ENCODE data around the gene TBPL2.
A peak's percentile ranks its signal among the peaks of the same experiment; 100 is the strongest.
"Not testable (repeated sequence)": the region's sequence is repeated elsewhere in the genome, so short reads cannot be mapped to it uniquely, and the experiment has no call there.

TBPL2 gene

DNA sequence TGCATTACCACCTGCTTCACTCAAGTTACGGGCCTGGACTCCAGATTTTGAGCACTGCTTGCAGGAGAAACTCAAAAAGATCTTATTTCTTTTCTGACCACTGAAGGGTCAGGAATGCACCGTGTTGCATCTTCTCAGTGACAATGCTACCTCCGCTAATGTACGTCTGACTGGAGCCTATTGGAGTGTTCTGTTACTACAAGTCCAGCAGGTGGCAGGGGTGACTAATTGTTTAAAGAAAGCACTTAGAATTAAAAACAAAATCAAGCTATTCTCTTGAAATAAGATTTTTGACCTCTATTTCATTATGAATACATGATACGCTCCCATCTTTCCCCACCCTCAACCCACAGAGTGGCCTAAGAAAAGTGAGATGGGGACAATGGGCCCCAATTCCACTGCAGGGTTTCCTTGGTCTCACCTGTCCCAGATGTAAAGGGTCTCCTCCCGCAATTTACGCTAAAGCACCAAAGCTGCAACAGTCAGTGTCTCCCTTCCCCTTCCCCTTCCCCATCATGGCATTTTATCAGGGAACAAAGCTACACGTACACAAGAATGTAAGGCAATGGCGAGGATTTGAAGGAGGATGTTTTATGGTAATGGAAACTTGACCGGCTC lies 2.2 kb downstream of the TBPL2 start:
- DNase-seq, result no peak

DNA sequence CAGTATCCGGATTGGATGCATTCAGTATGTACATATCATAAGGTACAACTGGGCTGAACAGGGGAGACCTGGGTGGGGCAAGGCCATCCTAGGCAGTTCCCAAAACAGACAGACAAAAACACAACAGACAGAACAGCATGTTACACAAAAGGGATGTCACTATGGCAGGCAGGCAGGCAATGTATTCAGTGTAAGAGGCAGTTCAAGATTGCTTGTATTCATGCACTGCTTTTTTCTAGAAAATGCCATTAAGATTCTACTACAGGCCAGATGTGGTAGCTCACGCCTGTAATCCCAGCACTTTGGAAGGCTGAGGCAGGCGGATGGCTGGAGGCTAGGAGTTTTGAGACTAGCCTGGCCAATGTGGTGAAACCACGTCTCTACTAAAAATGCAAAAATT lies 3.5 kb downstream of the TBPL2 start:
- DNase-seq, result no peak

DNA sequence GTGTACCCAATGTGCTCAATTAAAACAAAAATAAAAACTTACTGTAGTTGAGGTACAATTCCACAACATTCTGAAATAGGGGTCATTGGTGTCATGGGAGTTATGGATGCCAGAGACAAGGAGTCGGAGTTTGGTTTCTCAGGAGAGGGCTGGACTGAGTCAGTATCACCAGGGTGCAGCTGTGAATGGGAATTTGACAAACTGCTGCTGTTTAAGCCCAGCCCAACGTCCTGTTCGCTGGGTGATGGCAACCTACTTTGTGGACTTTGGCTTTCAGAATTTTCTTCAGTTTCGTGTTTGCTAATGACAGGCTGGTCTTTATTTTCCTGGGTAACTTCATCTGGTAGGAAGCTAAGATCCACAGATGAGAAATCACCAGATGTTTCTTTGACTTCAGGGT lies 3.9 kb downstream of the TBPL2 start:
- DNase-seq, result no peak

DNA sequence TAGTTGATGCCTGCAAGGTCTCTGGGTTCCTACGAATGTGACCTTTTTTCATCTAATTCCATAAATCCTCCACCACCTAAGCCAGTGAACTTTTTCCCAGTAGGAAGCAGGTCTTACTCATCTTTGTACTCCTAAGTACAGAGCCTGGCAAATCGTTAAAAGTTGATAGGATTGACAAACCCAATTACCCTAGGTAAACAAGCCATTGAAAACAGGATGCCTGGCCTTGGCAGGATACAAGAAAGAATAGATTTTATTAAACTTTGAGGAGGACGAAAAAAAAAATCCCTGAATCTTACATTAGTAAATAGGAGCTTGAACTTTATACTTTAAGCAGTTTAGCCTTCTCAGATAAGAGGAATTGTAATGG lies 5.6 kb downstream of the TBPL2 start:
- DNase-seq, result no peak

- no peak for DNase-seq
Measured at GRCh38 chr14:55433880-55434804, 6.3 kb downstream of the TBPL2 start.

DNA sequence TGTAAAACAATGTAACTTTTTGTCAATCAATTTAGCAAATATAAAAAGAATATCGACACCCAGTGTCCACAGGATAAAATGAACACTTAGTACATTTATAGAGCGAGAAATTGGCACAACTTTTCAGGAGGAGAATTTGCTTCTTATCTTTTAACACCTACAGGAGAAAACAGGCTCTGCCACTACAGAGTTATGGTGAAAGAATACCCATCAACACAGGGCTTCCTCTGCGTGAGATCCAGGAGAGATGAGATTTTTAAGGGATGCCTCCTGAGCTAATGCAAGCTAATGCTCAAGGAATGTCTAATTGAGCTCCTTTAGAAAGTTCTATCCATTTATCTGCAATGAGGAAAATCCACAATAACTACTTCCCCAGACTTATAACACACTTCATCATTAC lies 7.8 kb downstream of the TBPL2 start:
- no peak for DNase-seq

DNA sequence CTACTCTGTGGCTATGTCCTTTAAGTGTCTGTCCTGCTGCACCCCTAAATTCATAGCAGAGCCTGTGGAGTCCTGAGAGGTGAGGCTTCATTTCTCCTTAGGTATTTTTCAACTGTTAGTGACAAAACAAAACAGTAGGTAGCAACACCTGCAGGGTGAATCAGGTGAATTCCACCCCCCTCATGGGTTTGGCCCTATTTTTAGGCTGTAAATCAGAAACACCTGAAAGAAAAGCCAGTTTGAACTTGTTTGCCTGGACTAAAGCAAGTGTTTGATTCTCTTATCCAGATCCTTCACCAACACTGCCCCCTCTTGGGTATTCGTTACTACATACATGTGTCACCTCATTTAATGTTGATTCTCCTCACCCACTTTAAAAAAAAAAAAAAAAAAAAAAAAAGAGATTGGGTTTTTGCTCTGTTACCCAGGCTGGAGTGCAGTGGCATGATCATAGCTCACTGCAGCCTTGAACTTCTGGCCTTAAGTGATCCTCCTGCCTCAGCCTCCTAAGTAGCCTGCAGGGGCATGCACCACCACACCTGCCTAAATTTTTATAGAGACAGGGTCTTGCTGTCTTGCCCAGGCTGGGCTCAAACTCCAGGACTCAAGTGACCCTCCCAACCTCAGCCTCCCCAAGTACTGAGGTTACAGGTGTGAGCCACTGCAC lies 10.3 kb downstream of the TBPL2 start:
- no peak for DNase-seq

DNA sequence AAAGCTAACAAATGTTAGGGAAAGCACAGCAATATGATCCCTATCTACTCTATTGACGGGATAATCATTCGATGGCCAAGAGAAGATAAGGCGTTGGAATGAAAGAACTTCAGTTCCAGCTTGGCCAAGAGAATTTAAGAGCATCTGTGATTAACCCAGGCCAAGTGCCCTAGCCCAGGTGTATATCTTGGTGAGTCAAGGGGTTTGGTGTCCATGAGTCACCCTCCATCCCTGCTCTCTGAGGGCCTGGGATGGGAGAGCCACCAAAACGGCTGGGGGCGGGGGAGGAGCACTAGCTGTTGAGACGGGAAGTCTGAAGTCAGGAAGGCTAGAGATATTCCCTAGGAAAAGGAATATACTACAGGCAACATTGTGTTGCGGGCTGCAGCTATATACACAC lies 13.0 kb downstream of the TBPL2 start:
- DNase-seq, result no peak

DNA sequence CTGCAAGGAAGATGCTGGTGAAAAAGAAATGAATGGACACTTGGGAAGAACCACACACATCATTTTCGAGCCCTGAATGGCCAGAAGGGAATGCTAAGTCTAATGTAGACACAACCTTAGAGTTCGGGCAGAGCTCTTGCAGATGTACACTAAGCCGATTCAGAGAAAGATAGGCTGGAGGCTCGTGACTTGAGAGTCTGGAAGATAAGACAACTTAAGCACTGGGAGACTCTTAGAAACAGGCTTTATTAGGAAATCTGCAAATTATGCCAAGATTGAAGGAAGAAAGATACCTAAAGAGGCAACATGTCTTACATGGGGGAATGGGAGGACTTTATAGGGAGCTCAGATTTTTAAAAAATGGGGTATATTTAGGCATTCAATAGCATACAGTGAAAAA lies 13.5 kb downstream of the TBPL2 start:
- DNase-seq, result no peak

- no peak for DNase-seq
Measured at GRCh38 chr14:55425091-55425490, 15.3 kb downstream of the TBPL2 start.

- DNase-seq, result no peak
Measured at GRCh38 chr14:55423969-55424368, 16.4 kb downstream of the TBPL2 start.

- not testable (repeated sequence) for DNase-seq
Measured at GRCh38 chr14:55422338-55422737, 18.1 kb downstream of the TBPL2 start.

- DNase-seq, result no peak
Measured at GRCh38 chr14:55419663-55420062, 20.8 kb downstream of the TBPL2 start.

DNA sequence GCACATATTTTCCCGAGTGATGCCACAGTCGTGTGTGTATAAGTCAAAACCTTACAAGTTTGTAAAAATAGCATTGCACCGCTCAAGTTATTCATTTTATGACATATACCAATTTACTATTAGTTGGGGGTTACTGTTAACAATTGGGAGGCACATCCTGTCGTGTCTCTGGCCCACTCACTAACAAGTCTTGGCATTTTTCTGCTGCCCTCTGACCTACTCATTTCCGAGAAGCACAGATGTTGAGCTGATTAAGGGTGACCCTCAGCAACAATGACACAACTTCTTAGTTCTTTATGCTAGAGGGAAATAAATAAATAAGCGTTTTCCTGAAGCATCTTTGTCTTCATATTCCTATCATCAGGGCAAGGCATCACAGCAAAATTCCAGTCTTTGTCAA lies 22.0 kb downstream of the TBPL2 start:
- DNase-seq, result no peak

DNA sequence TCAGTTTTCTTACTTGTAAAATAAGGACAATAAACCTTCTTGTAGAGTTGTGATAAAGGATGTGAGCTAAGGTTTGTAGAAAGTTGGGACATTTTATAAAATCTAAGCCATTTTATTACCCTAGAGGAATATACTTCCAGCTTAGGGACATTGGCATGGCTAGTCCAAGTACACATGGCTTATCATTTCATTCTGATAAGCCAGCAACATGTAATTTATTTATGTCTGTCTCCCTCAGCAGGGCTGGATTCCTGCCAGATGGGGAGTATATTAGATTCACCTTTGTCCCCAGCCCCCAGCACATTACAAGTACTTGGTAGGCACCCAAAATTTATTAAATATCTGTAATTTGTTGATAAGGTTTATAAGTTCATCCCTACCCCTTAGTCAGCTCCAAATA lies 22.5 kb downstream of the TBPL2 start:
- DNase-seq, result no peak

DNA sequence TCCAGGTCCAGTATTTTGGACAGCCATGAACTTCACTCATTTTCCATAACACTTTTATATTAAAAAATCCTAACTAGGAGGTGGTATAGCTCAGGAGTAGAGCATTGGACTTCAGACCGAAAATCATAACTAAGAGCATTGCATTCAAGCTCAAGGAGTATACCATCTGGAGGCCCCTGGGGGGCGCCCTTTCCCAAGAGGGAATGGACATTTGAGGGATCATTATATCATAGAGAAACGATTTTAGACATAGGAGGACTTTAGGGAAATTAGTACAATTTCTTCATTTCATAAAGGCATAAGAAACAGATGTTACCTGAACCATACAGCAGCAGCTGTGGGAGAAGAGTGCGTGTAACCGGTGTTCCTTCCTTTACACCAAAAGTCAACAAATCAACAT lies 23.6 kb downstream of the TBPL2 start:
- no peak for DNase-seq

DNA sequence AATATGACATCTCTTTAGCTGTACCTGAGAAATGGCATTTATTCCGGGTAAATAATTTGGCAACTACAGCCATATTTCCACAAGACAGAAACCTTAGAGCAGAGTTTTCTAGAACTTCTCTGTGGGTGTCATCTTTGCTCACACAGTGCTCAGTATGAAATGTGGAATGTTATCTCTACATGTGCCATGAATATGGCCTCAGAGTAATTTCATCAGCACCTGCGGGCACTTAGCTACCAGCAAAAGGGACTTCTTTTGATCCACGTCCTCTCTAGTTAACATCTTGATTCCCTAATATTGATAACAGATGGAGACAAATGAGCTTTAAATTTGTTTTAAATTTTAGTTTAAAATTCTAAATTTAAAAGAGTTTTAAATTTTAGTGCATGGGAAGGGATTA lies 25.9 kb downstream of the TBPL2 start:
- no peak for DNase-seq

DNA sequence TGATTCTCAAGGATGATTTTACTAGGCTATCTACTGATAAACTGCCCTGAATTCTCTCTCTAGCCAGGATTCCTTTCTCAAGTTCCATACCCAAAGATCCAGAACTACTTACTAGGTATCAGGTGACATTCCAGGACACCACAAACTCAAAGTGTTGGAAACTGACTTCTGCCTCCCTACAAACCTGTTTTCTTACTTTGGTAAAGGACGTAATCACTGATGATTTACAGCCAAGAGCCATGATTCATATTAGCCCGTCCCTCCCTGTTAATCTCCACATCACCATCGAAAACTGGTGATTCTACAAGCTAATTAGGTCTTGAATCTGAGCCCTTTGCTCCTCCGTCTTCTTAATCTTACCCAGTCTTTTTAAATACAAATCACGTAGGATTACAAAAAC lies 27.7 kb downstream of the TBPL2 start:
- DNase-seq, result no peak

DNA sequence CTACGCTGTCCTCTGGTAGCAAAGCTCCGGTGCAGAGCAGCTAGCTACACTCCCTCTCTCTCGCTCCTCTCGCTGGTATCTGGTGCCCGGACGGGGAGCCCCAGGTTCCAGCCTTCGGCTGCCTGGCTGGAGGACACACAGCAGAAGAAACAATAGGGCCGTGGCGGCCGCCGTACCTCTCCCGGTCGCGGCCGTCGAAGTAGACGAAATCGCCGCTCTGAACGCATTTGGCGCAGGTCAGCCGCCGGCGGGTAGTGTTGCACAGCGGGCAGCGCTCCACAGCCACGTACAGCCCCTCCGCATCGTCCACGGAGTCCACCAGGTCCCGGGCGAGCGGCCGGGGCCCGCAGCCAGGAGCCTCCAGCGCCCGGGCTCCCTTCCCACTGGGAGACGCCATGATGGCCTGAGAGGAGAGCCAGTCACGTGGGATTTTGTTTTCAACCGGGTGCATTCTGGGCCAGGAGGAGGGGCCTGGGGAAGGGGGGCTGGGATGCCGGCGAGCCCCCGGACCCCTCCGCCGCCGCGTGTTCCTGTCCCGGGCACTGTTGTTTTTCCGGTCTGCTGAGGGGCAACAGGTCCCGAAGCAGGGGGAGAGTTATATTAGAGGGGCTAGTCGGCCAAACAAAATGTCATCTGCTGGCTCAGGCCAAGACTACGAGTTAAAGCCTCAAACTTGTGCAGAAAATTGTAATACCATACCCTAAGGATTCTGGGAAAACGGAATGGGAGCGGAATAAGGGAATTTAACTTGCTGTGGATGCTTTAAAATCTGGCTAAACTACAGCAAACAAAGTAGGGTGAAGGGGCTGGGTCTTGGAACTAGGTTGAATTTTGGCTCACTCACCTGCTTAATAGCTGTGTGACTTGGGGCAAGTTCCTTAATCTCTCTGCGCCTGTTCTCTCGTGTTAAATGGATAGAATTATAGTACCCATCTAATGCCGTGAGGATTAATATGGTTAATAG lies 28.7 kb downstream of the TBPL2 start, which contains the start of gene ATG14:
Gene ATG14, minus strand, starts transcription at position 405 of the 964 bp plus-strand sequence. Its CDS starts 8 bp downstream, at position 397.
- DNase-seq, result peak; percentile 78

- no peak for DNase-seq
Measured at GRCh38 chr14:55410876-55411275, 29.5 kb downstream of the TBPL2 start.

DNA sequence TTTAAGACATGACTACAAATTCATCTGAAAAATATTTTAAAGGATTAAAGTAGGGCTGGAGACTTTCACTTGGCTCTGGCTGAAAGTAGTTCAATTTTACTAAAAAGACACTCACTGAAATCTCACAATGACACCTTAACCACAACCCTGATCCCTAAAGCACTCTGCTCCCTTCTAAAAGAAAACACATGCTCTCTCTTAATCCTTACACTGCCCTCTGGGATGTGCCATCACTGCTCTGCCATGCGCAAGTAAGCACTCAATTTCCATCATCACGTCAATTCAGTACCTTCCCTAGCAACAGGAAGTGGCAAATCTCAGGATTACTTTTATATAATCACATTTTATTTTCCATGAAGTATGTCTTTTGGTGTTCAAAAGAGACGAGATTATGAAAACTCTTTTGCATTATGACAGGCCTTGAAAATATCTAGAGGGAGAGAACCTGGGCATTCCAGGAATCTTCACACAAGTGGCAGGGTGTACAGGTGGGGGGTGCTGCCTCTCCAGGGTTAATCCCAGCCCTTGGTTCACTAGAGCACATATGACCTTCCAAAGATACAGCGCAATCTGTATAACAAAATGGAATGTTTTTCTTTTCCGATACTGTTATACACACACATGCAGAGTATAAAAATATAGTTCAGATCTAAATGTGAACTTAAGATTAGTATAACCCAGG lies 36.1 kb downstream of the TBPL2 start:
- no peak for DNase-seq

DNA sequence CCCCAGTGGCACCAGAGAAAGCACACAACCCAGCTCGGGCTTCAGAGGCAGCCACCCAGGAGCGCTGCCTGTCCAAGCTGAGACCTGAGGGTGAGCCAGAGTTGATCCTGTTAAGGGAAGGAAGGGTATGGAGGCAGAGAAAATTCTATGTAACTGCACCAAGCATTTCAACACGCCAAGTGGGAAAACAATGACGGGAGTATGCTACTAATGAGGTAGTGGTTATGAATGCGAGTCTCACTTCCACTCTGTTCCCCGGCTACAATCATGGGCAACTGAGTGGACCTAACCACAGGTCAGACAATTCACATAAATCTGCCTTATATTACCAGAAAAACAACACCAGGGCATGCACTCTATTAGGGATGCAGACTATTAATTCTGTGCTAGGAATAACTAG lies 38.7 kb downstream of the TBPL2 start:
- no peak for DNase-seq

Data from activated CD4-positive, CD25-positive, alpha-beta regulatory T cell treated with anti-CD3 and anti-CD28 coated beads, Interleukin-2, amount 50 U/mL, for 72 hours (primary cell).